ENCODE data around the gene SOCS2. TPM values are rescaled to one million over a fixed set of nuclear protein-coding genes. Genes with fewer than 3 reads are reported as not detected.

Gene SOCS2
- total RNA-seq, 2 donors from 2014 or later, result 125 to 273 TPM

DNA sequence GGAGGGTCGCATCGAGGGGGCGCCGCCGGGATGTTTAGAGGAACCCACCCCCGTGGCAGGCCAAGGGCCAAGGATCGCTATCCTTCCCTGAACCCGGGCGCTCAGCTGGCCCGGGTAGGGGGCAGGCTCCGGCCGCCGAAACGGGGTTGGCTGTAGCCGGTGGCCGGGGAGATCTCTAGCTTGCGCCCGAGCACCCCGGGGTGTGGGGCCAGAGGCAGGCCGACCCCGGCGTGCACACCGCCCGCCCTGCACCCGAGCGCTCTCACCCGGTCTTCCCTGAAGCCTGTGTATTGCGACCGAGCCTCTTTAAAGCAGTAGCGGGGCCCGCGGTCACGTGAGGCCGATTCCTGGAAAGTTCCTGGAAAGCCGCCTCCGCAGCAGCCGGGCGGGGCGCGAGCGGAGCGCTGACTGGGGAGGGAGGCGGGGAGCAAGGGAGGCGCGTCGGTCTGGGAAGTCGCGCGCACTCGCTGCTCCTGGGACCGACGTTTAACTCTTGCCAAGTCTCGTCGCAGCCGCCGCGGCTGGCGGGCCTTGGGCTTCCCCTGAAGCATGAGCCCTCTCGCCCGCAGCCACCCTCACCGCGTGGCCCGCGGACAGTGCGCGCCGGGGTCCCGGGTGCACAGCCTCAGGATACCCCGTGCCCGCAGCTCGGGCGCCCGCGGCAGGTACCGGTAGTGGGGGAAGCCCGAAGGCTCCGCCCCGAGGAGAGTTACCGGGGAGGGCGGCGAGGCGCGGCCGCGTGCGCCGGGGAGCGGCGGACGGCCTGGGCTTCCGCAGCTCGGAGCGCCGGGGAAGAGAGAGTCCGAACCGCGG, 1.7 kb upstream of the SOCS2 start:
- no peaks in the 10 kb centered on the region for H3K9me3 ChIP-seq
- peak overlapping the region; percentile 72 to 82 for H3K4me3 ChIP-seq
- TF ChIP-seq POLR2A (IDR thresholded peaks at IDR 0.05) (peak; percentile 69), POLR2AphosphoS5 (IDR thresholded peaks at IDR 0.05) (peak; percentile 96)
- TF ChIP-seq, protein P1, sequence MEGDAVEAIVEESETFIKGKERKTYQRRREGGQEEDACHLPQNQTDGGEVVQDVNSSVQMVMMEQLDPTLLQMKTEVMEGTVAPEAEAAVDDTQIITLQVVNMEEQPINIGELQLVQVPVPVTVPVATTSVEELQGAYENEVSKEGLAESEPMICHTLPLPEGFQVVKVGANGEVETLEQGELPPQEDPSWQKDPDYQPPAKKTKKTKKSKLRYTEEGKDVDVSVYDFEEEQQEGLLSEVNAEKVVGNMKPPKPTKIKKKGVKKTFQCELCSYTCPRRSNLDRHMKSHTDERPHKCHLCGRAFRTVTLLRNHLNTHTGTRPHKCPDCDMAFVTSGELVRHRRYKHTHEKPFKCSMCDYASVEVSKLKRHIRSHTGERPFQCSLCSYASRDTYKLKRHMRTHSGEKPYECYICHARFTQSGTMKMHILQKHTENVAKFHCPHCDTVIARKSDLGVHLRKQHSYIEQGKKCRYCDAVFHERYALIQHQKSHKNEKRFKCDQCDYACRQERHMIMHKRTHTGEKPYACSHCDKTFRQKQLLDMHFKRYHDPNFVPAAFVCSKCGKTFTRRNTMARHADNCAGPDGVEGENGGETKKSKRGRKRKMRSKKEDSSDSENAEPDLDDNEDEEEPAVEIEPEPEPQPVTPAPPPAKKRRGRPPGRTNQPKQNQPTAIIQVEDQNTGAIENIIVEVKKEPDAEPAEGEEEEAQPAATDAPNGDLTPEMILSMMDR (IDR thresholded peaks at IDR 0.05), result no peak
- H3K27me3 ChIP-seq (replicated peaks; ENCODE audit: insufficient read depth), result no peaks in the 10 kb centered on the region
- H3K27ac ChIP-seq, result peak overlapping the region; percentile 97 to 98
- WGBS, result under 1% methylated on average over 65 of the region's 97 CpGs
- H3K4me1 ChIP-seq (replicated peaks), result no peaks in the 10 kb centered on the region
- intact Hi-C loops (cut with DNase I), result loop anchor here (1.0 to 10.0 kb wide), 4 partner anchors 64 to 242 kb away; partner anchors contain the start of gene CRADD
- peak; percentile 94 for DNase-seq (ENCODE audit: low spot score)
- no peaks in the 10 kb centered on the region for H3K36me3 ChIP-seq

GRCh38 chr12:93571365-93571924, 1.0 kb upstream of the SOCS2 start:
- TF ChIP-seq POLR2AphosphoS5 (IDR thresholded peaks at IDR 0.05) (peak; percentile 72), POLR2A (IDR thresholded peaks at IDR 0.05) (no peak)
- TF ChIP-seq, protein P1 (IDR thresholded peaks at IDR 0.05), result peak in 3 of 4 experiments; percentile 18 to 66 (median 30)
- Histone ChIP-seq H3K27ac (peak overlapping the region; percentile 97 to 98), H3K36me3 (no peaks in the 10 kb centered on the region), H3K27me3 (replicated peaks; ENCODE audit: insufficient read depth) (no peaks in the 10 kb centered on the region), H3K9me3 (no peaks in the 10 kb centered on the region), H3K4me1 (replicated peaks) (no peaks in the 10 kb centered on the region), H3K4me3 (peak overlapping the region; percentile 72 to 82)
- peak; percentile 71 for DNase-seq (ENCODE audit: low spot score)
- intact Hi-C loops (cut with DNase I), result loop anchor here (5.0 to 10.0 kb wide), 3 partner anchors 63 to 241 kb away; partner anchors contain the start of gene CRADD
- WGBS, result under 1% methylated on average over 47 of the region's 47 CpGs

DNA sequence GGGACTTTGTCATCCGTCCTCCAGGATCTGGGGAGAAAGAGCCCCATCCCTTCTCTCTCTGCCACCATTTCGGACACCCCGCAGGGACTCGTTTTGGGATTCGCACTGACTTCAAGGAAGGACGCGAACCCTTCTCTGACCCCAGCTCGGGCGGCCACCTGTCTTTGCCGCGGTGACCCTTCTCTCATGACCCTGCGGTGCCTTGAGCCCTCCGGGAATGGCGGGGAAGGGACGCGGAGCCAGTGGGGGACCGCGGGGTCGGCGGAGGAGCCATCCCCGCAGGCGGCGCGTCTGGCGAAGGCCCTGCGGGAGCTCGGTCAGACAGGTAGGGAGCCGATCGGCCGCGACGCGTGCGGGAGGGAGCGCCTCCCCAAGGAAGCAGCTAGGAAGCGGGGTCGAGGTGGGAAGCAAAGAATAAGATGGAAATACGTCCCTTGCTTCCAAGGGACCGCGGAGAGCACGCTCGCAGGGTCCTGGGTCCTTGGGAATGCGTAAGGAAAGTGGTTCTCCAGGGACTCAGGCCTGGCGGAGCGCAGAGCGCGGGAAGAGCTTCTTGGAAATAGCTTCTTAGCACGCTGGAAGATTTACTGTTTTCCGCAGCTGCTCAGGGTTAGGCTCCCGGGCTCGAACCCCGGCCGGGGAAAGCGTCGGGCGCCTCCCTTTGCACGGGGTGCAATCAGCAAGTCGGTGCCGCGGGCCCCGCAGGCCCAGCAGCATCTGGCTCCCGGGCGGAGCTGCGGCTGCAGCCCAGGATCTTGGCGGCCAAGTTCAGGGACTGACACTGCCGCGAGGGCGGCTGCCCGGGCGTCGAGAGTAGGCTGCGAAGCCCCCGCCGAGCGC, 457 bp downstream of the SOCS2 start:
- peak overlapping the region; percentile 72 to 82 for H3K4me3 ChIP-seq
- H3K4me1 ChIP-seq (replicated peaks), result no peaks in the 10 kb centered on the region
- no peaks in the 10 kb centered on the region for H3K27me3 ChIP-seq (replicated peaks; ENCODE audit: insufficient read depth)
- no peaks in the 10 kb centered on the region for H3K9me3 ChIP-seq
- TF ChIP-seq POLR2A (IDR thresholded peaks at IDR 0.05) (peak; percentile 9), POLR2AphosphoS5 (IDR thresholded peaks at IDR 0.05) (no peak)
- TF ChIP-seq, protein P1 (IDR thresholded peaks at IDR 0.05), result no peak
- no peak for DNase-seq (ENCODE audit: low spot score)
- peak overlapping the region; percentile 97 to 98 for H3K27ac ChIP-seq
- H3K36me3 ChIP-seq, result no peaks in the 10 kb centered on the region
- intact Hi-C loops (cut with DNase I), result loop anchor here (1.0 to 10.0 kb wide), 4 partner anchors 18 to 239 kb away; partner anchors contain the start of gene CRADD
- 5% methylated on average over 63 of the region's 75 CpGs for WGBS

GRCh38 chr12:93573552-93574223, 1.2 kb downstream of the SOCS2 start:
- Histone ChIP-seq H3K4me3 (peak overlapping the region; percentile 72 to 82), H3K36me3 (no peaks in the 10 kb centered on the region), H3K9me3 (no peaks in the 10 kb centered on the region), H3K27me3 (replicated peaks; ENCODE audit: insufficient read depth) (no peaks in the 10 kb centered on the region), H3K4me1 (replicated peaks) (no peaks in the 10 kb centered on the region), H3K27ac (peak overlapping the region; percentile 97 to 98)
- 16% methylated on average over 21 of the region's 21 CpGs for WGBS
- no peak for DNase-seq (ENCODE audit: low spot score)
- TF ChIP-seq POLR2A (IDR thresholded peaks at IDR 0.05) (no peak), POLR2AphosphoS5 (IDR thresholded peaks at IDR 0.05) (peak; percentile 13)
- TF ChIP-seq, protein P1 (IDR thresholded peaks at IDR 0.05), result no peak
- intact Hi-C loops (cut with DNase I), result loop anchor here (5.0 to 10.0 kb wide), 3 partner anchors 61 to 239 kb away; partner anchors contain the start of gene CRADD
